ENCODE data around the gene ADD2.

Gene ADD2

GRCh38 chr2:70703900-70704549 lies 64.0 kb downstream of the ADD2 start:
- DNase-seq (ENCODE audit: low spot score) = no peak

- DNase-seq (ENCODE audit: low spot score) = no peak
These were observed 65.1 kb downstream of the ADD2 start for GRCh38 chr2:70702711-70703395.

GRCh38 chr2:70698847-70699246 lies 69.2 kb downstream of the ADD2 start:
- DNase-seq (ENCODE audit: low spot score) = no peak

GRCh38 chr2:70697603-70698383 lies 70.2 kb downstream of the ADD2 start:
- DNase-seq (ENCODE audit: low spot score) = no peak

- DNase-seq (ENCODE audit: low spot score) = no peak
These were observed 71.9 kb downstream of the ADD2 start for GRCh38 chr2:70696142-70696541.

GRCh38 chr2:70692256-70692655 lies 75.7 kb downstream of the ADD2 start:
- DNase-seq (ENCODE audit: low spot score) = no peak

GRCh38 chr2:70691497-70692140 lies 76.4 kb downstream of the ADD2 start:
- no peak for DNase-seq (ENCODE audit: low spot score)

- no peak for DNase-seq (ENCODE audit: low spot score)
These were observed 77.2 kb downstream of the ADD2 start for GRCh38 chr2:70690846-70691245.

GRCh38 chr2:70688427-70688826 lies 79.6 kb downstream of the ADD2 start:
- no peak for DNase-seq (ENCODE audit: low spot score)

- DNase-seq (ENCODE audit: low spot score) = no peak
These were observed 80.6 kb downstream of the ADD2 start for GRCh38 chr2:70687461-70687795.

- DNase-seq (ENCODE audit: low spot score) = no peak
These were observed 81.2 kb downstream of the ADD2 start for GRCh38 chr2:70686577-70687460.

- no peak for DNase-seq (ENCODE audit: low spot score)
These were observed 82.2 kb downstream of the ADD2 start for GRCh38 chr2:70685771-70686171.

- no peak for DNase-seq (ENCODE audit: low spot score)
These were observed 83.0 kb downstream of the ADD2 start for GRCh38 chr2:70684846-70685622.

- no peak for DNase-seq (ENCODE audit: low spot score)
These were observed 84.5 kb downstream of the ADD2 start for GRCh38 chr2:70683455-70683854.

GRCh38 chr2:70680735-70681134 lies 87.3 kb downstream of the ADD2 start:
- DNase-seq (ENCODE audit: low spot score) = no peak

GRCh38 chr2:70679259-70679658 lies 88.7 kb downstream of the ADD2 start:
- no peak for DNase-seq (ENCODE audit: low spot score)

- no peak for DNase-seq (ENCODE audit: low spot score)
These were observed 89.3 kb downstream of the ADD2 start for GRCh38 chr2:70678576-70679143.

- no peak for DNase-seq (ENCODE audit: low spot score)
These were observed 91.5 kb downstream of the ADD2 start for GRCh38 chr2:70676301-70677035.

GRCh38 chr2:70675862-70676261 lies 92.1 kb downstream of the ADD2 start:
- no peak for DNase-seq (ENCODE audit: low spot score)

All from CD4-positive, alpha-beta T cell treated with Interleukin-15 for 4 hours (primary cell).